A549 treated with Hydrocortisone at 1 μM for 4 hours (cell line): ENCODE data around the gene NME2. TPM values are rescaled to one million over a fixed set of nuclear protein-coding genes. Genes with fewer than 3 reads are reported as not detected.

Source experiments
- total RNA-seq: library from RNA; stranded (reverse); fragments of 200-300 nt; extraction: Qiagen RNA extraction; gene quantifications from 5 replicates; pipeline ENCODE4 v1.2.3, GENCODE V29; 2022

Gene NME2
- total RNA-seq = 1,492 to 1,956 TPM (median 1,835 TPM) in 5 replicates

DNA sequence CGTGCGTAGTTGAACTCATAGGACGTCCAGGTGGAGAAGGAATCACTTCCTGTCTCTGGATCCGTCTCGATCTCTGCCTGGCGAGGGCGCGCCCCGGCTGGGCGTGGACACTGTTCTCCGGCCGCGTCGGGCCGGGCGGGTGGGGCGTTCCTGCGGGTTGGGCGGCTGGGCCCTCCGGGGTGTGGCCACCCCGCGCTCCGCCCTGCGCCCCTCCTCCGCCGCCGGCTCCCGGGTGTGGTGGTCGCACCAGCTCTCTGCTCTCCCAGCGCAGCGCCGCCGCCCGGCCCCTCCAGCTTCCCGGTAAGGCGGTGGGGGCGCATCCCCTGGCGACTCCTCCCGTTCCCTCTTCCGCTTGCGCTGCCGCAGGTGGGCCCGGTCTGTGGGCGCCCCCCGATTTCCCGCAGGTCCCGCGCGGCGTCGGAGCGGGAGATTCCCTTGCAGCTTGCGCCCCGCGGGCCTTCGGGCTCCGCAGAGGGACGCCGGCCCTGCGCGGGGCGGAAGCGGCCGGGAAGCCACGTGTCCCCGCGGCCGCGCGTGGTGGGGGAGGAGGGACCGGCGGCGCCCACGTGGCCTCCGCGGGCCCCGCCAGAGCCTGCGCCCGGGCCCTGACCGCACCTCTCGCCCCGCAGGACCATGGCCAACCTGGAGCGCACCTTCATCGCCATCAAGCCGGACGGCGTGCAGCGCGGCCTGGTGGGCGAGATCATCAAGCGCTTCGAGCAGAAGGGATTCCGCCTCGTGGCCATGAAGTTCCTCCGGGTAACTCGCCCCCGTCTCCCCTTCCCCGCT lies at the start of gene NME2:
Gene NME2 (plus strand): TSS at position 214 of the 789 bp plus-strand sequence. CDS start 420 bp downstream, at position 634.

DNA sequence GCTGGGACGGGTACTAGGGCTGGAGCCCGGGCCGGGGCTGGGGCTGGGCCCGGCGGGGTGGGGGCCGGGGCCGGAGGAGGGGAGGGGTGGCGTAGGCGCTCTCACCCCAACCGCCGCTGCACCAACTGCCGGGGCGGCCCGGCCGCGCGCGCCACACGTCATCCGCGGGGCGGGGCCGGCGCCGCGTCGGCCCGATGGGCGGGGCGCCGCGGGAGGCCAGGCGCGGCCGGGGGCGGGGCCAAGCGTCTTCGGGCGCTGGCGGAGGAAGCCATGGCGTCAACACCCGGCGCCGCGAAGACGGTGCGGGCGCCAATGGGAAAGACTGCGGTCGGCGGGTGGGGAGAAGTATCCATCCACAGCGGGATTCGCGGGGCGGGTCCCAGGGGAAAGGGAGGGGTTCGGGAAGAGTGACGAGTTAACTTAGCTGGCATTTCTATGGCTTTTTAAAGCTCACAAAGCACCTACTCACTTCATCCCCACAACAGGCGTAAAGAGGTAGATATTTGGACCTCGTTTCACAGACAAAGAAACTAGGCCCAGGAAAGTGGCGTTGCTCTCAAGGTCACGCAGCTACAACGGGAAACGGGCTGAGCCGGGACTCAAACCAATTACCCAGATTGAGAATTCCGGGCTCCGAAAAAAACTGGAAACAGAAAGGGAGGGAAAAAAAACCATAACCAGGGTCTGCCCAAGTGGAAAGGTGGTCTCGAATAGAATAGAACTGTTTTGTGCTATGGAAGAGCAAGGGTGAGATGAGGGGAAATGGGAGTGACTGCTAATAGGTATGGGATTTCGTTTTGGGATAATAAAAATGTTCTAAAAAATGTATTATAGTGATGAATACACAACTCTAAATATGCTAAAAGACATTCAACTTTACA lies 45.2 kb upstream of the NME2 start, which contains the start of gene SPAG9:
Gene SPAG9 (minus strand): TSS at position 130 of the 881 bp plus-strand sequence. CDS start 212 bp downstream, outside the sequence.

DNA sequence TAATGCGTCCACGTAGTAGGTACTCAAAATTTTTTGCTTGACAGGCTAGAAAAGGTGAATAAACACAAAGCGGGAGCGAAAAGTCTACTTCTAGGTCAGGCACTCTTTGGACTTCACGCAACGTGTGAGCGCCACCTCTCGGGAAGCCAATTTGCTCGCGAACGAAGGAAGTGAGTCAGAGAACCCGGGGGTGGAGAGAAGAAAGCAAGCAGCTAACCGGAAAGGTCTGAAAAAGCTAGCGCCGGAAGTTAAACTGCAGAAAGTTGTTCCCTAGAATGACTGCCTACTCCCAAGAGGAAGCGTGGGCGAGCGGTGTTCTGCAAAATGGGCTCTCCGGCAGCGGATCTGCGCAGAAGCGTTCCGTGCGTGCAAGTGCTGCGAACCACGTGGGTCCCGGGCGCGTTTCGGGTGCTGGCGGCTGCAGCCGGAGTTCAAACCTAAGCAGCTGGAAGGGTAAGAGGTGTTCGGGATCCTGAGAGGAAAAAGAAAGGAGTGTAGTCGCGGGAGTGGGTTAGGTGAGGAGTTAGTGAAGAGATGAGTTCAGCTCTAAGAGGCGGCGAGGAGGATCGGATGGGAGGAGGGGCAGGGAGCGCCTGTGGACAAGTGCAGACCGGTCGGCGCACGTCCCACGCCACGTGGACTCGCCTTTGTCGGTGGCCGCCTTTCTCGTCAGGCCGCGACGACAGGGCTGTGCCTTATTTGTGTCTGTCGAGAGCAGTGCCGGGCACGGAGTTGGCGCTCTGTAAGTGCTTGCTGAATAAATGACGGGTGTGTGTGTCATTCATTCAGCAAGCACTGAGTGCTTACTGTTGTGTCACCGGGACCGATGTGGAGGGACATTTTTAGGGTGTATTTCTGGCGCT lies 12.8 kb upstream of the NME2 start, which contains the start of gene NME1:
Gene NME1 (plus strand): TSS at position 350 of the 863 bp plus-strand sequence. CDS start 2,096 bp downstream, outside the sequence.

Other genes starting within 250 kb of the NME2 start
- gene SPAG9, start 45.5 kb upstream of the NME2 start, total RNA-seq = 73.3 to 101 TPM (median 80.3 TPM) in 5 replicates
- gene NME1, start 12.9 kb upstream of the NME2 start, total RNA-seq = 622 to 771 TPM (median 712 TPM) in 5 replicates
- 4.4 to 5.7 TPM (median 5.2 TPM) in 5 replicates for gene MBTD1, start 93.6 kb downstream of the NME2 start, total RNA-seq
- gene UTP18, start 94.1 kb downstream of the NME2 start, total RNA-seq = 70.1 to 81.5 TPM (median 73.4 TPM) in 5 replicates